Caco-2 (cell line): ENCODE measurements around the gene BASP1. TPM values are rescaled to one million over a fixed set of nuclear protein-coding genes. Genes with fewer than 3 reads are reported as not detected.
A peak's percentile ranks its signal among the peaks of the same experiment; 100 is the strongest.

Experiments used
- Bru-seq: library from RNA; stranded (reverse); fragments of 400-500 nt; gene quantifications from one replicate; lab custom pipeline; 2021; lab: Mats Ljungman, UMichigan
- BruChase-seq, 2 experiments: library from RNA; stranded (reverse); fragments of 400-500 nt; gene quantifications; one replicate each; lab custom pipeline; 2021; lab: Mats Ljungman, UMichigan
- BruUV-seq: library from RNA; stranded (reverse); fragments of 400-500 nt; replicated peaks from 2 replicates; lab custom pipeline; 2021; lab: Mats Ljungman, UMichigan
- CTCF ChIA-PET: fragments of 300-600 bp; sonication (Branson Sonifier 250); formaldehyde crosslinking; loops from one replicate; lab custom pipeline; 2022; ENCODE audit warnings: antibody characterized with exemption; lab: Charles Lee
- POLR2A ChIA-PET: fragments of 300-600 bp; sonication (Branson Sonifier 250); formaldehyde crosslinking; loops from one replicate; lab custom pipeline; 2022; ENCODE audit warnings: antibody characterized with exemption; lab: Charles Lee
- DNase-seq, 2 experiments: peaks; one replicate each; pipeline versions ENCODE4 v3.0.0 to v3.0.0-alpha.2; 2020 to 2022
- H3K27me3 ChIP-seq: replicated peaks from 2 replicates; pipeline ENCODE4 v1.6.0; 2011; ENCODE audit warnings: low read length; ENCODE audit not compliant: control insufficient read depth, insufficient read depth
- H3K36me3 ChIP-seq: 2 replicates; pipeline ENCODE4 v1.5.1; 2011; ENCODE audit warnings: low read length; ENCODE audit not compliant: control insufficient read depth, insufficient read depth
- H3K4me1 ChIP-seq: fragments of 250-450 bp; sonication (Bioruptor Pico); 2 replicates; pipeline ENCODE4 v1.5.1; 2020; ENCODE audit warnings: mild to moderate bottlenecking
- H3K4me3 ChIP-seq: 2 replicates; pipeline ENCODE4 v1.5.1; 2011; ENCODE audit warnings: low read depth, mild to moderate bottlenecking, control low read depth, low read length
- H3K9me3 ChIP-seq: fragments of 250-450 bp; sonication (Bioruptor Pico); 2 replicates; pipeline ENCODE4 v1.5.1; 2020; ENCODE audit warnings: mild to moderate bottlenecking, moderate library complexity
- H3K27ac Mint-ChIP-seq: one replicate; pipeline ENCODE4 v1.8.0; 2022; ENCODE audit warnings: mixed read lengths; ENCODE audit not compliant: unreplicated experiment
- H3K27me3 Mint-ChIP-seq: one replicate; pipeline ENCODE4 v1.8.0; 2022; ENCODE audit warnings: mixed read lengths; ENCODE audit not compliant: insufficient read depth, unreplicated experiment
- H3K36me3 Mint-ChIP-seq: one replicate; pipeline ENCODE4 v1.8.0; 2022; ENCODE audit warnings: mild to moderate bottlenecking, mixed read lengths; ENCODE audit not compliant: insufficient read depth, unreplicated experiment
- H3K4me1 Mint-ChIP-seq: one replicate; pipeline ENCODE4 v1.8.0; 2022; ENCODE audit warnings: low read depth, mixed read lengths; ENCODE audit not compliant: unreplicated experiment
- H3K4me3 Mint-ChIP-seq: one replicate; pipeline ENCODE4 v1.8.0; 2022; ENCODE audit warnings: mild to moderate bottlenecking, moderate library complexity, mixed read lengths; ENCODE audit not compliant: unreplicated experiment
- H3K9me3 Mint-ChIP-seq: one replicate; pipeline ENCODE4 v1.8.0; 2022; ENCODE audit warnings: mixed read lengths; ENCODE audit not compliant: unreplicated experiment
- intact Hi-C: fragments of 100-400 bp; cut with micrococcal nuclease; formaldehyde crosslinking; loops from one replicate; pipeline ENCODE4 v1.10.0; 2022; ENCODE audit not compliant: unreplicated experiment
- long read RNA-seq: library from polyadenylated mRNA; stranded (forward); transcript quantifications from one replicate; pipeline ENCODE4 v2.0.0, GENCODE V29; 2022
- total RNA-seq: library from RNA; stranded (reverse); gene quantifications from 2 replicates; pipeline ENCODE4 v1.2.3, GENCODE V29; 2022
- TF ChIP-seq, protein P1 (sequence below), 2 experiments: fragments of 200-600 bp in 1 of 2; IDR thresholded peaks; 1 replicate in 1 of 2; 2 replicates in 1 of 2; pipeline versions ENCODE4 v1.5.1 to v1.8.0; 2011 to 2022; ENCODE audit warnings: antibody characterized with exemption in 1 of 2, control low read depth in 1 of 2, inconsistent platforms in 1 of 2, low read depth in 1 of 2, low read length in 1 of 2, mild to moderate bottlenecking in 1 of 2, moderate library complexity in 1 of 2; ENCODE audit not compliant: insufficient read depth in 1 of 2, severe bottlenecking in 1 of 2, unreplicated experiment in 1 of 2

Gene BASP1, protein sequence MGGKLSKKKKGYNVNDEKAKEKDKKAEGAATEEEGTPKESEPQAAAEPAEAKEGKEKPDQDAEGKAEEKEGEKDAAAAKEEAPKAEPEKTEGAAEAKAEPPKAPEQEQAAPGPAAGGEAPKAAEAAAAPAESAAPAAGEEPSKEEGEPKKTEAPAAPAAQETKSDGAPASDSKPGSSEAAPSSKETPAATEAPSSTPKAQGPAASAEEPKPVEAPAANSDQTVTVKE
- total RNA-seq (73.5 and 78.1 TPM in 2 replicates), Bru-seq, nascent RNA (percentile 88 among the genes with signal in this experiment), BruChase-seq, experiment 1, labeled RNA remaining after a 2-hour chase (percentile 79 among the genes with signal in this experiment), BruChase-seq, experiment 2, labeled RNA remaining after a 6-hour chase (percentile 76 among the genes with signal in this experiment)
- long read RNA-seq, transcript BASP1-201 (2 exons, 1,878 nt): major isoform, 9 of 17 reads
- long read RNA-seq, partial matches to known transcripts: 4 of 17 reads
- long read RNA-seq, other reads (novel, unspliced or antisense): 4 of 17 reads

DNA sequence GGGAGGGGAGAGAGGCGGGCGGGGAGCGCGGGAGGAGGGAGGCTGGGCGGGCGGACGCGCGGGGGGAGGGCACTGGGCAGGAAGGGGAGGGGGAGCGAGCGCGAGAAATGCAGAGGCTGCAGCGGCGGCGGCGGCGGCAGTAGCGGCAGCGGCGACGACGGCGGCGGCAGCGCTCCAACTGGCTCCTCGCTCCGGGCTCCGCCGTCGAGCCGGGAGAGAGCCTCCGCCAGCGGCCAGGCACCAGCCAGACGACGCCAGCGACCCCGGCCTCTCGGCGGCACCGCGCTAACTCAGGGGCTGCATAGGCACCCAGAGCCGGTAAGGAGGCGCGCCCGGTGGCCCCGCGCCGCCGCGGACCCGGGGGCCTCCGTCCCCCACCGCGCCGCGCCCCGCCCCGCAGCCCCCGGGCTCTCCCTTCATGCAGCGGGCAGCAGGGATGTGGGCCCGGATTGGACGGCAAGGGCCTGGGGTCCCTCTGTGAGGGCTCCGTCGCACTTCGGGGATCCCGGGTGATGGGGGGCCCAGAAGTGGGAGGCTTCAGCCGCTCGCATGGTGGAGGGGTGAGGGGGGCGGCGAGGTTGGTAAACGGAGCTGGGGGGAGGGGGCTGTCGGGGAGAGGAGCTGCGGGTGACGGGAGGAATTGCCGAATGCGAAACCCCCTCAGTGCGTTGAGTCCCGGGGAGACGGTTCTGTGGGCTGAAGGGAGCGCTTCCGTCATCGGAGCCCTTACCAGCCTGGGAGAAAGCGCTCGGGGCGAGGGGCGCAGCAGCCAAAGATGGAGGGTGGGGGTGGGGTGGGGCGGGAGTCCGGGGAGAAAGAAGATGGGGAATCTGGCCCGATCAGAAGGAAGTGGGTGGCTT, at the start of gene BASP1:
TSS of gene BASP1 (plus strand) at position 139 of the 860 bp plus-strand sequence. CDS start 57,586 bp downstream, outside the sequence.
- H3K4me3 Mint-ChIP-seq: peak within 1 kb of the TSS; percentile 96
- BruUV-seq: no TSS peak
- H3K4me1 ChIP-seq: peaks cover 17% of the 10 kb centered on the region
- POLR2A ChIA-PET: interaction anchor here (0.7 to 1.3 kb wide), 2 partner anchors 88 to 110 kb away, joined by 4 to 6 read pairs; no protein-coding TSS in a partner anchor
- H3K27me3 Mint-ChIP-seq: no peaks in the 10 kb centered on the region
- DNase-seq: peak; percentile 85
- TF ChIP-seq, protein P1, sequence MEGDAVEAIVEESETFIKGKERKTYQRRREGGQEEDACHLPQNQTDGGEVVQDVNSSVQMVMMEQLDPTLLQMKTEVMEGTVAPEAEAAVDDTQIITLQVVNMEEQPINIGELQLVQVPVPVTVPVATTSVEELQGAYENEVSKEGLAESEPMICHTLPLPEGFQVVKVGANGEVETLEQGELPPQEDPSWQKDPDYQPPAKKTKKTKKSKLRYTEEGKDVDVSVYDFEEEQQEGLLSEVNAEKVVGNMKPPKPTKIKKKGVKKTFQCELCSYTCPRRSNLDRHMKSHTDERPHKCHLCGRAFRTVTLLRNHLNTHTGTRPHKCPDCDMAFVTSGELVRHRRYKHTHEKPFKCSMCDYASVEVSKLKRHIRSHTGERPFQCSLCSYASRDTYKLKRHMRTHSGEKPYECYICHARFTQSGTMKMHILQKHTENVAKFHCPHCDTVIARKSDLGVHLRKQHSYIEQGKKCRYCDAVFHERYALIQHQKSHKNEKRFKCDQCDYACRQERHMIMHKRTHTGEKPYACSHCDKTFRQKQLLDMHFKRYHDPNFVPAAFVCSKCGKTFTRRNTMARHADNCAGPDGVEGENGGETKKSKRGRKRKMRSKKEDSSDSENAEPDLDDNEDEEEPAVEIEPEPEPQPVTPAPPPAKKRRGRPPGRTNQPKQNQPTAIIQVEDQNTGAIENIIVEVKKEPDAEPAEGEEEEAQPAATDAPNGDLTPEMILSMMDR (IDR thresholded peaks at IDR 0.05; ENCODE audit: insufficient read depth in 1 of 2, low read depth in 1 of 2, low read length in 1 of 2, severe bottlenecking in 1 of 2, unreplicated experiment in 1 of 2): no peak
- no peaks in the 10 kb centered on the region for H3K9me3 ChIP-seq
- peaks cover 12% of the 10 kb centered on the region for H3K4me1 Mint-ChIP-seq
- H3K4me3 ChIP-seq: peak within 1 kb of the TSS; percentile 65
- CTCF ChIA-PET: interaction anchor here (2.7 kb wide), 1 partner anchor 185 kb away, joined by 13 read pairs; no protein-coding TSS in a partner anchor
- intact Hi-C loops: loop anchor here (5.0 to 10.0 kb wide), 5 partner anchors 220 to 677 kb away; no protein-coding TSS in a partner anchor
- H3K9me3 Mint-ChIP-seq: no peaks in the 10 kb centered on the region
- no peaks in the 10 kb centered on the region for H3K27me3 ChIP-seq
- H3K36me3 ChIP-seq: no peaks in the 10 kb centered on the region
- H3K27ac Mint-ChIP-seq: peak within 1 kb of the TSS; percentile 59
- peaks cover 22% of the 10 kb centered on the region for H3K36me3 Mint-ChIP-seq

DNA sequence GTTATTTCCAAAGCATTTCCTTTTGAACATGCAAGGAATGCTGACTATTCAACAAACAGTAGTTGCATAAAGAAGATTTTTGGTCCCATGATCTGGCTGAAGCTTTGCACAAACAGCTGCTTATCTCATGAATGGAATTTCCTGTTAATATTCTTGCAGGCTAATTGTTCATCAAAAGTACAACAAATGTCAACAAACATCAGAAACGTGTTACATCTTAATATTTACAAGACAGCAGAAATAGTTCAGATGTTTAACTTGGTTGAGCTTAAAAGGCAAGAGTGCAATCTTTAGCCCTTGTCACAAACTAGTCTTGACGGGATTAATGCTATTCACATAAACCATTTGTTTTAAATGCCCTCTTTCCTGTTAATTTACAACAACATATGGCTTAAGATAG, 47.9 kb upstream of the BASP1 start:
- no peak overlapping the region for H3K4me3 ChIP-seq
- H3K27me3 ChIP-seq: no peaks in the 10 kb centered on the region
- TF ChIP-seq, protein P1 (IDR thresholded peaks at IDR 0.05; ENCODE audit: insufficient read depth in 1 of 2, low read depth in 1 of 2, low read length in 1 of 2, severe bottlenecking in 1 of 2, unreplicated experiment in 1 of 2): no peak
- Mint-ChIP-seq H3K4me3 (no peak overlapping the region), H3K27me3 (no peaks in the 10 kb centered on the region), H3K27ac (peak overlapping the region; percentile 24), H3K36me3 (no peaks in the 10 kb centered on the region), H3K4me1 (peaks cover 31% of the 10 kb centered on the region), H3K9me3 (no peaks in the 10 kb centered on the region)
- H3K9me3 ChIP-seq: no peaks in the 10 kb centered on the region
- intact Hi-C loops: loop anchor here (1.0 kb wide), 7 partner anchors 12 to 648 kb away; partner anchors contain the start of gene MYO10
- BruUV-seq: no TSS peak
- peaks cover 26% of the 10 kb centered on the region for H3K4me1 ChIP-seq
- POLR2A ChIA-PET: no interaction called here
- CTCF ChIA-PET: interaction anchor here (0.7 to 0.8 kb wide), 2 partner anchors 217 to 234 kb away, joined by 3 read pairs; partner anchors contain the start of gene MYO10
- peak; percentile 48 to 70 for DNase-seq
- no peaks in the 10 kb centered on the region for H3K36me3 ChIP-seq
